HUDEP-2 (cell line): ENCODE measurements around the gene PANK3.
"Not testable (repeated sequence)": the region's sequence is repeated elsewhere in the genome, so short reads cannot be mapped to it uniquely, and the experiment has no call there.

Source experiments
- DNase-seq, 76 experiments: peaks; one replicate each; lab custom pipeline; 2025; ENCODE audit not compliant: unreplicated experiment in 76 of 76; lab: John Stamatoyannopoulos, UW

Gene PANK3

DNA sequence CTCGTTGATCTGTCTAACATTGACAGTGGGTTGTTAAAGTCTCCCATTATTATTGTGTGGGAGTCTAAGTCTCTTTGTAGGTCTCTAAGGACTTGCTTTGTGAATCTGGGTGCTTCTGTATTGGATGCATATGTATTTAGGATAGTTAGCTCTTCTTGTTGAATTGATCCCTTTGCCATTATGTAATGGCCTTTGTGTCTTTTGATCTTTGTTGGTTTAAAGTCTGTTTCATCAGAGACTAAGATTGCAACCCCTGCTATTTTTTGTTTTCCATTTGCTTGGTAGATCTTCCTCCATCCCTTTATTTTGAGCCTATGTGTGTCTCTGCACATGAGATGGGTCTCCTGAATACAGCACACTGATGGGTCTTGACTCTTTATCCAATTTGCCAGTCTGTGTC lies 17.0 kb upstream of the PANK3 start:
- not testable (repeated sequence) for DNase-seq

DNA sequence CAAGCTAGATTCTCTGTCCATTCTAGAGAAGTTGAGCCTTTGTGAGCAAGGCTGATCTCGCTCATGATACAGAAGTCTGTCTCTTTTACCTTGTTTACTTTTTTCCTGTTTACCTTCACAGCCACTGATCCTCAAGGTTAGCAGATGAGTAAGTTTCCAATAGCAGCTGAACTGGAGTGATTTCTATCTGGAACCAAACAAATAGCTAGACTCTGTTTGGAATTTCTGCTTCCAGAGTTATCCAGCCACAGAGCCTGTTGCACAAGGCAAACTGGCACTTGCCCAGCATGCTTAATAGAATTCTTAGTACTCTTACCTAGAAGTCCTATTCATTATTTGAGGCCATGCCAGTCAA lies 12.8 kb upstream of the PANK3 start:
- no peak for DNase-seq

DNA sequence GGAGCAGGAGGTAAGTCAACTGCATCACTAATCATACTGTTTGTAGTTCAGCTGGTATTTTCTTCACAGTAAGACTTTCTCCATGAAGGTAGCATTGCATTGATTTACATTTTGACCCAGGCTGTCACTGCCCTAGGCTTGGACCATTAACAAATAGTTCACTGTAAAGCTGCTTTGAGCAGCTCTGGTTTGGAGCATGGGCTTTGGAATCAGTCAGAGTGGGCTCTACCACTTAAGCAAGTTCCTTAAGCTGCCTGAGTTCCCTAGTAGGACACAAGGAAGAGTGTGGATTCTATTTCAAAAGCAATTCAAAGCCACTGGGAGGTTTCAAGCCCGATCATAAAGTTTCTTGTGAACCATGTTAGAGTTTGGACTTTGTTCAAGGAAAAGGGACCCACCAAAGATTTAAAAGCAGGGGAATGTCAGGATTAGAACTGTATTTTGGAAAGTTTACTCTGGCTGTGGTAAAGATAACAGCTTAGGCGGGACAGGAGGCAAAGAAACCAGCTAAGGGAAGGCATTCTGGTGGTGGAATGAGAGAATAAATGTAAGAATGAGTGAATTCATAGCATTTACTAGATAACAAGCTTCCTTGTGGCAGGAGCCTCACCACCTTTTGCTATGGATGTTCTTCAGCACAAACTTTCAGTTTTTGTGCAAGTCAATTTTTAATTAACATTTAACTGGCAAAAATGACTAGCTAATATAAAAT lies 12.3 kb upstream of the PANK3 start:
- no peak for DNase-seq

- no peak for DNase-seq
Measured at GRCh38 chr5:168590666-168591065, 11.5 kb upstream of the PANK3 start.

- DNase-seq, result no peak
Measured at GRCh38 chr5:168587987-168588386, 8.8 kb upstream of the PANK3 start.

- DNase-seq, result no peak
Measured at GRCh38 chr5:168585119-168585856, 6.1 kb upstream of the PANK3 start.

DNA sequence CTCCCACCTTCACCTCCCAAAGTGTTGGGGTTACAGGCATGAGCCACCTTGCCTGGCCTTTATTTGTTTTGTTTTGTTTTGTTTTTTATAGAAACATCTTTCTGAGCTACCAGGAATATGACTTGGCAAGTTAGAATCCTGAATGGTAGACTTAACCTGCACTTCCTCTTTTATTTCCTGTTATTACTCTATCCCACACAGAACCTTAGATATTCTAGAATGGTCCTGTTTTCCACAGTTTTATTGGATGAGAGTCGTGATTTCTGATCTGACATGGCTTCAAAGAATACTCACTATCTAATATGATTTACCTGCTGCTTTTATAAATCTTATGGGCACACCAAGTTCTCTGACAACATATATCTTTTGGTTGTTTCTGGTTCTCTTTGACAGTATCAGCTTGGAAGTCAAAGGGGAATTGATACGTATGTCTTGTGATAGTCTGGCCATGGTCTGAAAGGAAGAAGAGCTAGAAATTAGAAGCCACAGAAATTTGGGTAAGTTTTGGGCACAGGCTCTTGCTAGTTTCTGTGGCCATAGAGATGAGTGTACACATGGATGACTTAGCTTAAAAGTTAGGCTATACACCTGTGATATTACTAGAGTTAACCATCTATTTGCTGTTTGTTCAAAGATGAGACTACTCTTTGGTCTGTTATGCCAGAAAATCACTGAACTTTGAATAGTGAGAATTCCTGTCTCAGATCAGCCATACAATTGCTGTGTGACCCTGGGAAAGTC lies 4.7 kb upstream of the PANK3 start:
- no peak for DNase-seq

- DNase-seq, result peak in 16 of 76 experiments; percentile 1 to 62 (median 24)
Measured at GRCh38 chr5:168580814-168581469, 1.8 kb upstream of the PANK3 start.

- no peak for DNase-seq
Measured at GRCh38 chr5:168580227-168580508, 1.0 kb upstream of the PANK3 start.

GRCh38 chr5:168579488-168580226 lies 489 bp upstream of the PANK3 start:
- peak; percentile 48 to 98 (median 95) for DNase-seq

DNA sequence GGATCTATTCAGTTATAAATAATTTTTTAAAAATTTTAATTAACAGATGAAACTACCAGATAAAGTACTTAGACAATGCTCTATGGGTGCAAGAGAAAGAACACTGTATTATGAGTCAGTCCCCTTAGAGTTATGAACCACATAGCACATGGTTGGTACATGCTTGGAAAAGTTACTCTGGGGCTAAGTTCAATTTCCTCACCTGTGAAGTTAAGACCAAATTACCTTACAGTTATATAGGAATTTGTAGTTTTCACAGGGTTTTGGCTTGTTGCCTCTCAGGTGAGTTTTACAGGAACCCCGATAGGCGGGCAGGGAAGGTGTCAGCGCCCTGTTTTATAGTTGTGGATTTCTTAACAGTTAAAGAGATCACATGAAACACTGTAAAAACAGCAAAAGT lies 1.2 kb downstream of the PANK3 start:
- DNase-seq, result peak in 4 of 76 experiments; percentile 2 to 30 (median 18)

GRCh38 chr5:168575391-168576372 lies 3.5 kb downstream of the PANK3 start:
- no peak for DNase-seq

DNA sequence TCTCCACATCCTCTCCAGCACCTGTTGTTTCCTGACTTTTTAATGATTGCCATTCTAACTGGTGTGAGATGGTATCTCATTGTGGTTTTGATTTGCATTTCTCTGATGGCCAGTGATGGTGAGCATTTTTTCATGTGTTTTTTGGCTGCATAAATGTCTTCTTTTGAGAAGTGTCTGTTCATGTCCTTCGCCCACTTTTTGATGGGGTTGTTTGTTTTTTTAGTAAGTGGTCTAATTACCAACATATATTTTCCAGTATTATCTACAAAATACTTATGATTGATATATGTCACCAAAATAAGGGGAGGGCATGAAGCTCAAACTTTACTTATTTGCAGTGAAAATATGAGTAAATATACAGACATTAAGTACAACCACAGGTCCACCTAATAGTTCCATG lies 5.0 kb downstream of the PANK3 start:
- not testable (repeated sequence) for DNase-seq

GRCh38 chr5:168573663-168574062 lies 5.5 kb downstream of the PANK3 start:
- DNase-seq, result not testable (repeated sequence)

- DNase-seq, result peak in 5 of 76 experiments; percentile 4 to 26 (median 11)
Measured at GRCh38 chr5:168570490-168571328, 8.5 kb downstream of the PANK3 start.

DNA sequence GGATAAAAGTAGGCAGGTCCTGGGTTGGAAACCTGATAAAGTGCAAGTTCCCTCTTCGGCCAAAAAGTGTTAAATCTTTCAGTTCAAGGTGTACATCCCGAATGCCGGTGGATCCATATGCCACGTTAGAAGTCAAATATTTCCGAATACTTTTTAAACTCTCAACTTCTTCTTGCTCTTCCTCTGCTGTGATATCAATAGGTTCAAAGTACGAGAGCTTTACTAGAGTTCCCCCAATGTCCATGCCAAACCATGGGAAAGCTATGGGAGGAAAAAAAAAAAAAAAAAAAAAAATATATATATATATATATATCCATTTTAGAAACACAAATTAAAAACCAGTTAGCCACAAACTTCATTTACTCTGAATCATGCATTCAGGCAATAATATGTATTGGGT lies 10.4 kb downstream of the PANK3 start:
- no peak for DNase-seq

GRCh38 chr5:168563959-168564358 lies 15.2 kb downstream of the PANK3 start:
- DNase-seq, result no peak

GRCh38 chr5:168562279-168562678 lies 16.9 kb downstream of the PANK3 start:
- DNase-seq, result no peak

GRCh38 chr5:168557389-168557788 lies 21.8 kb downstream of the PANK3 start:
- DNase-seq, result no peak
